OCI-LY7 (cell line): Measurements from ENCODE around the gene NELL1. TPM values are rescaled to one million over a fixed set of nuclear protein-coding genes. Genes with fewer than 3 reads are reported as not detected.

Experiments used
- BruUV-seq: library from RNA; stranded (reverse); fragments of 400-500 nt; replicated peaks from 2 replicates; lab custom pipeline; 2021; lab: Mats Ljungman, UMichigan
- CTCF ChIA-PET: fragments of 300-600 bp; sonication (Branson Sonifier 250); formaldehyde crosslinking; loops from one replicate; lab custom pipeline; 2022; ENCODE audit warnings: antibody characterized with exemption; ENCODE audit not compliant: unreplicated experiment; lab: Charles Lee
- POLR2A ChIA-PET: fragments of 300-600 bp; sonication (Branson Sonifier 250); formaldehyde crosslinking; loops from one replicate; lab custom pipeline; 2022; ENCODE audit warnings: antibody characterized with exemption; lab: Charles Lee
- DNase-seq: peaks from one replicate; pipeline ENCODE4 v3.0.0-alpha.2; 2015; ENCODE audit warnings: low spot score
- H2AFZ ChIP-seq: fragments of 200-600 bp; sonication (generic), shearing (Covaris generic); 2 replicates; pipeline ENCODE4 v1.6.1; 2014; ENCODE audit warnings: mild to moderate bottlenecking, antibody characterized with exemption, low read length, moderate library complexity
- H3K27ac ChIP-seq: fragments of 200-600 bp; sonication (generic); 2 replicates; pipeline ENCODE4 v1.5.1; 2014; ENCODE audit warnings: mixed run types, low read depth, mild to moderate bottlenecking, moderate library complexity, low read length, inconsistent platforms; ENCODE audit not compliant: poor library complexity, severe bottlenecking
- H3K36me3 ChIP-seq: fragments of 200-600 bp; sonication (generic); 2 replicates; pipeline ENCODE4 v1.6.1; 2014; ENCODE audit warnings: mild to moderate bottlenecking, antibody characterized with exemption, low read length, moderate library complexity, mixed read lengths; ENCODE audit not compliant: insufficient read depth
- H3K4me1 ChIP-seq: fragments of 200-600 bp; sonication (generic); 2 replicates; pipeline ENCODE4 v1.5.1; 2014; ENCODE audit warnings: mild to moderate bottlenecking, low read length; ENCODE audit not compliant: insufficient read depth, poor library complexity, severe bottlenecking
- H3K4me2 ChIP-seq: fragments of 200-600 bp; sonication (generic); 2 replicates; pipeline ENCODE4 v1.6.1; 2014; ENCODE audit warnings: mild to moderate bottlenecking, low read length
- H3K4me3 ChIP-seq: fragments of 200-600 bp; sonication (generic); 2 replicates; pipeline ENCODE4 v1.5.1; 2014; ENCODE audit warnings: mild to moderate bottlenecking, low read depth, low read length; ENCODE audit not compliant: poor library complexity, severe bottlenecking
- H3K79me2 ChIP-seq: fragments of 200-600 bp; sonication (generic); 2 replicates; pipeline ENCODE4 v1.6.1; 2016; ENCODE audit warnings: low read depth, mild to moderate bottlenecking, low read length, moderate library complexity, mixed read lengths; ENCODE audit not compliant: insufficient read depth
- H3K9me2 ChIP-seq: fragments of 200-600 bp; sonication (generic); 2 replicates; pipeline ENCODE4 v1.6.1; 2016; ENCODE audit warnings: mild to moderate bottlenecking, low read length, mixed read lengths; ENCODE audit not compliant: insufficient read depth
- H3K9me3 ChIP-seq: fragments of 200-600 bp; sonication (generic); 2 replicates; pipeline ENCODE4 v1.6.1; 2014; ENCODE audit warnings: mild to moderate bottlenecking, mixed run types, low read length, mixed read lengths
- H4K20me1 ChIP-seq: fragments of 200-600 bp; sonication (generic); 2 replicates; pipeline ENCODE4 v1.6.1; 2014; ENCODE audit warnings: mild to moderate bottlenecking, antibody characterized with exemption, low read length, moderate library complexity, mixed read lengths; ENCODE audit not compliant: insufficient read depth
- EZH2phosphoT487 ChIP-seq: fragments of 200-600 bp; sonication (generic); IDR thresholded peaks from 2 replicates; pipeline ENCODE4 v1.6.1; 2018; ENCODE audit warnings: low read depth, borderline replicate concordance, mild to moderate bottlenecking, mixed run types, antibody characterized with exemption, low read length, moderate library complexity, mixed read lengths
- intact Hi-C: fragments of 100-400 bp; cut with micrococcal nuclease; formaldehyde crosslinking; loops from one replicate; pipeline ENCODE4 v1.10.0; 2022; ENCODE audit not compliant: unreplicated experiment
- total RNA-seq, 2 experiments: library from RNA; depleted of rRNA in 1 of 2; stranded (reverse); fragments of >200 nt in 1 of 2; shearing (Covaris generic) in 1 of 2; gene quantifications; 2 replicates each; pipeline ENCODE4 v1.2.3, GENCODE V29; 2014 to 2022
- TF ChIP-seq, protein P1 (sequence below): fragments of 200-600 bp; sonication (generic); conservative IDR thresholded peaks from 2 replicates; pipeline ENCODE4 v1.5.1; 2014; ENCODE audit warnings: mild to moderate bottlenecking, antibody characterized with exemption, low read length, moderate library complexity, mixed read lengths

The NELL1 gene
- total RNA-seq, 2 experiments from 2014 or later, result not detected

DNA sequence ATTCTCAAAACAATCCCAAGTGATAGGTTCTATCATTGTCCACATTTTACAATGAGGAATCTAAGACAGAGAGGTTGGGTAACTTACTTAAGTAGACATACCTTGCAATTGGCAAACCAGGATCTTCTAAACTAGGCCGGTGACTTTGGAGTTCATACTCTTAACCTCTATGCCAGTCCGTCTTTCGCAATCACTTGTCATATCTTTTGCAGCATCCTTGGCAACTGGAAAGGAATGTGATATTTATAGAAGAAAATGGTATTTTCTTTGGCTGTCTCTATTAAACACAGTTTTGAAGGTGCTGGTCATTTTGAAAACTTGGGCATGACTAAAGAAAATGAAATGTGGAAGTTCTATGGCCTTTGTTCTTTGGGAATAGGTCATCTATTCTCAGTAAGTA lies 556.5 kb downstream of the NELL1 start:
- H3K79me2 ChIP-seq, result no peaks in the 10 kb centered on the region
- no TSS peak for BruUV-seq
- no peaks in the 10 kb centered on the region for H3K36me3 ChIP-seq
- no peaks in the 10 kb centered on the region for H4K20me1 ChIP-seq
- no peak overlapping the region for H3K4me2 ChIP-seq
- intact Hi-C loops, result no loop called here
- no peaks in the 10 kb centered on the region for H3K9me3 ChIP-seq
- POLR2A ChIA-PET, result no interaction called here
- H3K4me3 ChIP-seq, result no peak overlapping the region
- CTCF ChIA-PET, result no interaction called here
- no peak for TF ChIP-seq EZH2phosphoT487
- TF ChIP-seq, protein P1, sequence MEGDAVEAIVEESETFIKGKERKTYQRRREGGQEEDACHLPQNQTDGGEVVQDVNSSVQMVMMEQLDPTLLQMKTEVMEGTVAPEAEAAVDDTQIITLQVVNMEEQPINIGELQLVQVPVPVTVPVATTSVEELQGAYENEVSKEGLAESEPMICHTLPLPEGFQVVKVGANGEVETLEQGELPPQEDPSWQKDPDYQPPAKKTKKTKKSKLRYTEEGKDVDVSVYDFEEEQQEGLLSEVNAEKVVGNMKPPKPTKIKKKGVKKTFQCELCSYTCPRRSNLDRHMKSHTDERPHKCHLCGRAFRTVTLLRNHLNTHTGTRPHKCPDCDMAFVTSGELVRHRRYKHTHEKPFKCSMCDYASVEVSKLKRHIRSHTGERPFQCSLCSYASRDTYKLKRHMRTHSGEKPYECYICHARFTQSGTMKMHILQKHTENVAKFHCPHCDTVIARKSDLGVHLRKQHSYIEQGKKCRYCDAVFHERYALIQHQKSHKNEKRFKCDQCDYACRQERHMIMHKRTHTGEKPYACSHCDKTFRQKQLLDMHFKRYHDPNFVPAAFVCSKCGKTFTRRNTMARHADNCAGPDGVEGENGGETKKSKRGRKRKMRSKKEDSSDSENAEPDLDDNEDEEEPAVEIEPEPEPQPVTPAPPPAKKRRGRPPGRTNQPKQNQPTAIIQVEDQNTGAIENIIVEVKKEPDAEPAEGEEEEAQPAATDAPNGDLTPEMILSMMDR, result no peak
- no peak overlapping the region for H2AFZ ChIP-seq
- no peaks in the 10 kb centered on the region for H3K4me1 ChIP-seq
- no peak for DNase-seq
- no peaks in the 10 kb centered on the region for H3K9me2 ChIP-seq
- H3K27ac ChIP-seq, result no peak overlapping the region

DNA sequence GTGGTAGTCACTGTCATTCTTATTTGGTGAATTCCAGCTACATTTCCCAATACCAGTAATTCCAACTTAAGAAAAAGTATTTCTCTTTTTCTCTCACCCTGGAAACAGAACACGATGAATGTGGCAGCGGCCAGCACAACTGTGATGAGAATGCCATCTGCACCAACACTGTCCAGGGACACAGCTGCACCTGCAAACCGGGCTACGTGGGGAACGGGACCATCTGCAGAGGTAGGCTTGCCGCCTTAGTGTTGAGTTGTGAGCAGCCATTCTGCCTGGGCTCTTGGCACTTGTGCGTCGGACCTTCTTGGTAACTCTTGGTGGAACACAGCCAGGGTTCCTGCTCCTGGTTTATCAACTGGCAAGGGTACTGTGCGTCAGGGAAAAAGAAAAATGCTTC lies 559.8 kb downstream of the NELL1 start:
- no peak overlapping the region for H3K4me2 ChIP-seq
- no peaks in the 10 kb centered on the region for H3K9me2 ChIP-seq
- TF ChIP-seq, protein P1, result no peak
- TF ChIP-seq EZH2phosphoT487, result no peak
- no TSS peak for BruUV-seq
- no peaks in the 10 kb centered on the region for H3K4me1 ChIP-seq
- CTCF ChIA-PET, result no interaction called here
- POLR2A ChIA-PET, result no interaction called here
- no peaks in the 10 kb centered on the region for H3K9me3 ChIP-seq
- no peaks in the 10 kb centered on the region for H3K79me2 ChIP-seq
- intact Hi-C loops, result no loop called here
- no peaks in the 10 kb centered on the region for H3K36me3 ChIP-seq
- H3K4me3 ChIP-seq, result no peak overlapping the region
- no peak overlapping the region for H3K27ac ChIP-seq
- H2AFZ ChIP-seq, result no peak overlapping the region
- no peak for DNase-seq
- H4K20me1 ChIP-seq, result no peaks in the 10 kb centered on the region

DNA sequence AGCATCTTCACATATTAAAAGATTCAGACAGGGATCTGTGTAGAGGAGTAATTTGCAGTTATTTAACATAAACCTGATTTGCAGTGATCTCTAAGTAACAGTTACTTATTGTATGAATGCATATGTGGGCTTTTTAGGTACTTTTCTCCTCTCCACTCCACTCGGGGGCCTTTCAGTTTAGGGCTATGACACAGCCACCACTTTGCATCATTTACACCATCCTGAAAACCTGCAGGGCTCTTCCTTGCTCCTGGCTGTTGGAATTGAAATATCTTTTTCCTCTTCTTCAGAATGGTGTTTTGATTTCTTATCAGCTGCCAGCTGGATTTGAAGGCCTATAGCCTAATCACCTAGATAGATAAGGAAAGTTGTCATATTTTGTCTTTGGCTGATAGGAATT lies 580.8 kb downstream of the NELL1 start:
- ChIA-PET POLR2A (no interaction called here), CTCF (no interaction called here)
- Histone ChIP-seq H3K9me3 (no peaks in the 10 kb centered on the region), H3K36me3 (no peaks in the 10 kb centered on the region), H3K4me2 (no peak overlapping the region), H4K20me1 (no peaks in the 10 kb centered on the region), H3K4me3 (no peak overlapping the region), H3K9me2 (no peaks in the 10 kb centered on the region), H3K27ac (no peak overlapping the region), H3K4me1 (no peaks in the 10 kb centered on the region), H3K79me2 (no peaks in the 10 kb centered on the region), H2AFZ (no peak overlapping the region)
- TF ChIP-seq EZH2phosphoT487, result no peak
- TF ChIP-seq, protein P1, result no peak
- no peak for DNase-seq
- intact Hi-C loops, result no loop called here
- BruUV-seq, result no TSS peak
